HL-60/S4 (cell line): ENCODE data around the gene METTL16.
"Not testable (repeated sequence)": the region's sequence is repeated elsewhere in the genome, so short reads cannot be mapped to it uniquely, and the experiment has no call there.

Experiments used
- in situ Hi-C: fragments of 300-500 bp; cut with MboI; formaldehyde crosslinking; loops from 2 replicates; pipeline ENCODE4 v1.14.3; 2022; ENCODE audit warnings: low sequenced_read_pairs

METTL16 gene

DNA sequence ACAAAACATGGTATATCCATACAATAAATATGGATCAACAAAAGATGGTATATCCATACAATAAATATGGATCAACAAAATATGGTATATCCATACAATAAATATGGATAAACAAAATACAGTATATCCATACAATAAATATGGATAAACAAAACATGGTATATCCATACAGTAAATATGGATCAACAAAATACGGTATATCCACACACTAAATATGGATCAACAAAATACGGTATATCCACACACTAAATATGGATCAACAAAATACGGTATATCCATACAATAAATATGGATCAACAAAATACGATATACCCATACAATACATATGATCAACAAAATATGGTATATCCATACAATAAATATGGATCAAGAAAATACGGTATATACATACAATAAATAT is 8.1 kb downstream of the METTL16 start:
- in situ Hi-C loops: no loop called here

DNA sequence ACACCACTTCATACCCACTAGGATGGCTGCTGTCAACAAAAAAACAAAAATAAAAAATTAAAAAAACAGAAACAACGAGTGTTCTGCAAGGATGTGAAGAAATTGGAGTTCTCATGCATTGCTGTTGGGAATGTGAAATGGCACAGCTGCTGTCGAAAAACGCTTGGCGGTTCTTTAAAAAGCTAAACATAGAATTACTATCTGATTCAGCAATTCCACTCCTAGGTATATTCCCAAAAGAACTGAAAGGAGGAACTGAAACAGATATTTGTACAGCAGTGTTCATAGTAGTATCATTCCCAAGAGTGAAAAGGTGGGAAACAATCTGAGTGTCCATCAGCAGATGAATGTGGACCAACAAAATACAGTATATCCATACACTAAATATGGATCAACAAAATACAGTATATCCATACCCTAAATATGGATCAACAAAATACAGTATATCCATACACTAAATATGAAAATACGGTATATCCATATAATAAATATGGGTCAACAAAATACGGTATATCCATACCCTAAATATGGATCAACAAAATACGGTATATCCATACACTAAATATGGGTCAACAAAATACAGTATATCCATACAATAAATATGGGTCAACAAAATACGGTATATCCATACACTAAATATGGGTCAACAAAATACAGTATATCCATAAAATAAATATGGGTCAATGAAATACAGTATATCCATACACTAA is 8.7 kb downstream of the METTL16 start:
- in situ Hi-C loops: no loop called here

DNA sequence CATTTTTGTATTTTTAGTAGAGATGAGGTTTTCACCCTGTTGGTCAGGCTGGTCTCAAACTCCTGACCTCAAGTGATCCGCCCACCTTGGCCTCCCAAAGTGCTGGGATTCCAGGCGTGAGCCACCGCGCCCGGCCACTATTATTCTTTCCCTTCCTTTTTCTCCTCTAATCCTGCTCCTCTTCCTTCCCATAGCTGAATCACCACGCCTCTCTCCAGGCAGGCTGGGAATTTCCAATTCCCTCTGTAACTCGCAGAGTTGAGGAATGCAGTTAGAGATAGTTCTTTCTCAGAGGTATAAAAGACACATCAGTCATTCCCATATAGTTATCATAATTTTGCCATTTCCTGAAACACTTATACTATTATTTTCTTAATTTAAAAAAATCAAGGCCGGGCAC is 11.2 kb downstream of the METTL16 start:
- in situ Hi-C loops: no loop called here

GRCh38 chr17:2489286-2489685 is 22.4 kb downstream of the METTL16 start:
- in situ Hi-C loops: not testable (repeated sequence)

DNA sequence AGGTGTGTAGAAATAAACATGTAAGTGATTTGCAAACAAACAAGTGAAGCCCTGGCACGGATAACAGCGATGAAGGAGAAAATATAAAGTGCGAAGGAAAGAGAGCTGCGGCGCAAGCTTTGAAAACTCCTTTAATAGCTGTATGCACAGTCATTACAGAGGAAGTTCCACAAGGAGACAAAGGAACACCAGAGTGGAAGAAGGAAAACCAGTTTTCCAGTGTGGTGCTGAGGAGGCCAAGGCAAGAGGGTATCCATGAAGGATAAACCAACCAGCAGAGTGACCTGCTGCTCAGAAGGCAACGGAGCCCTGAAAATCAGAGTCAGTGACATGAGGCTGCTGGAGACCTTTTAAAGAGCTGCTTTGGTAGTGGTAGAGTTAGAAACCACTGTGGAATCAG is 24.4 kb downstream of the METTL16 start:
- in situ Hi-C loops: no loop called here

DNA sequence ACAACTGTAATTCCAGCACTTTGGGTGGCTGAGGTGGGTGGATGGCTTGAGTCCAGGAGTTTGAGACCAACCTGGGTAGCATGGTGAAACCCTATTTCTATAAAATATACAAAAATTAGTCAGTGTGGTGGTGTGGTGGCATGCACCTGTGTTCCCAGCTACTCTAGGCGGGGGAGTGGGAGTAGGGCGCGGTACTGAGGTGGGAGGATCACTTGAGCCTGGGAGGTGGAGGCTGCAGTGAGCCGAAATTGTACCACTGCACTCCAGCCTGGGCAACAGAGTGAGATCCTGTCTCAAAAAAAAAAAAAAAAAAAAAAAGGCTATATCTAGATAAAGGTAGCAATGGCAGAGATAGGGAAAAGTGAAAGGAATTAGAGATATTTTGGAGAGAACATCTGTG is 25.0 kb downstream of the METTL16 start:
- in situ Hi-C loops: not testable (repeated sequence)

- in situ Hi-C loops: no loop called here
Observed at GRCh38 chr17:2485970-2486369, 25.7 kb downstream of the METTL16 start.

DNA sequence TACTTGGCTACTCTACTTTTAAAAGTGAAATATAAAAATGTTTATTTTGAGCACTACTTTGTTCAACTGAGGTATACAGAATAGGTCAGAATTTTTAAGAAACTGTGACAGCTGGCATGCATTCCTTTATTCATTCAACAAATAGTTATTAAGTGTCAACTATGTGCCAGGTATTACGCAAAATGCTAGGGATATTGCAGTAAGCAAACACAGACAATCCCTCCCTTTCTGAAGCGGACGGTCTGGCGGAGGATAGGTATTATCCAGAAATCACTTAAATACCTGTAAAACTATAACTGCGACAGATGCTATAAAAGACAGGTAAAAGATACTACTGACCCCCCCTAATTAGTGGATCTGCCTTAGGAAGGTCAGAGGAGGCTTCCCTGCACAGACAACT is 26.1 kb downstream of the METTL16 start:
- in situ Hi-C loops: no loop called here

DNA sequence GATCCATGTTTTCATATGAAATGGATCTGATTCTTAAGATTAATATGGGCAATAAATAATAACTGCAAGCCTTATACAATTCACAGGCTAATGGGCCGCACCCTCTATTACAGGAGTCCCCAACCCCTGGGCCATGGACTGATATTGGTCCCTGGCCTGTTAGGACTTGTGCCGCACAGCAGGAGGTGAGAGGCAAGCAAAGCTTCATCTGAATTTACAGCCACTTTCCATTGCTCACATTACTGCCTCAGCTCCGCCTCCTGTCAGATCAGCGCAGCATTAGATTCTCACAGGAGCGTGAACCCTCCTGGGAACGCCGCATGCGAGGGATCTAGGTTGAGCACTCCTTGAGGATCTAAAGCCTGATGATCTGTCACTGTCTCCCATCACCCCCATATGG is 26.8 kb downstream of the METTL16 start:
- in situ Hi-C loops: no loop called here

DNA sequence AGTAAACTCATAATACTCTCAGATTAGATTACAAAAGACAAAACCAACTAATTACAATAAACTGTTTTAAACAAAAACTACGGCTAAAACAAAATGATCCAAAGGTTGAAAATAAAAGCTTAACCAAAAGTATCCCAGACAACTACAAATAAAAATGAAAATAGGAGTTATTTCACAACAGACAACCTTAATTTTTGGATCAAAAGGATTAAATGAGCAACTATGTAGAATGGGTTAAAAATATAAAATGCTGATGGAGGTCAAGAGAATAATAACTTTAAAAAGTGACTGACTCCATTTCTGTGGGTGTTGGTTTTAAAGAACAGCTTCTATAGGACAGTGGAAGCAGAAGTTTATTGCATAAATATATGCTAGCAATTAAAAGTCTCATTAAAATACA is 28.6 kb downstream of the METTL16 start:
- in situ Hi-C loops: no loop called here

GRCh38 chr17:2482218-2482617 is 29.5 kb downstream of the METTL16 start:
- in situ Hi-C loops: no loop called here

- in situ Hi-C loops: no loop called here
Observed at GRCh38 chr17:2481760-2482159, 29.9 kb downstream of the METTL16 start.

GRCh38 chr17:2478458-2478857 is 33.2 kb downstream of the METTL16 start:
- in situ Hi-C loops: no loop called here

DNA sequence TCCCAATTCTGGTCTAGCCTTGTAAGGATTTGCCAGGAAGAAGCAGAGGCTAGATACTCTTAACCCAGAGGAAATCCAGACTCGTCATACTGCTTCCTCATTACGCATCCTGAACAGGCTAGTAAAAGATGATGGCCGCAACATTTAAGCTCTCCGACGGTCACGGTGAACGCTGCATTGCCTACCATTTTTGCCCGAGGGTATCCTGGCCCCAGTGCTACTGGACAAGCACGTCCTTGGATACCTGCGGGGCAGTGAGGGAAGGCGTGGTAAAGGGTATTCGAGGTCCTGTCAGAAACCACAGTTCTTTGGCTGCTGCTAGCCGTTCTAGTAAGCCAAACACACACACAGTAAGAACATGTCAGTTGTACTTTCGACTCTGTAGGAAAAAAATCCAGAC is 36.6 kb downstream of the METTL16 start:
- in situ Hi-C loops: no loop called here

DNA sequence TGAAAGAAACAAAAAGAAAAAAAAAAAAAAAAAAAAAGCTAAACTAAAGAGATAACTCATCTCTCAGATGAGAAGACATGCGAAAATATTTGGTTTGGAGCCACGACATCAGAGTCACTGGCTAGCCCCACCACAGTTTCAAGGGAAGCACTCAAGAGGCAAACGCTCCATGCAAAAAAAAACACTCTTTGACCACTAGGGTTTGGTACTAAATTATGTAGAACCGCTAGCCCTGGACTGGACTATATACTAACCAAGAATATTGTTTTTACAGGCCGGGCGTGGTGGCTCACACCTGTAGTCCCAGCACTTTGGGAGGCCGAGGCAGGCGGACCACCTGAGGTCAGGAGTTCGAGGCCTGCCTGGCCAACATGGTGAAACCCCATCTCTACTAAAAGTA is 37.3 kb downstream of the METTL16 start:
- in situ Hi-C loops: no loop called here

DNA sequence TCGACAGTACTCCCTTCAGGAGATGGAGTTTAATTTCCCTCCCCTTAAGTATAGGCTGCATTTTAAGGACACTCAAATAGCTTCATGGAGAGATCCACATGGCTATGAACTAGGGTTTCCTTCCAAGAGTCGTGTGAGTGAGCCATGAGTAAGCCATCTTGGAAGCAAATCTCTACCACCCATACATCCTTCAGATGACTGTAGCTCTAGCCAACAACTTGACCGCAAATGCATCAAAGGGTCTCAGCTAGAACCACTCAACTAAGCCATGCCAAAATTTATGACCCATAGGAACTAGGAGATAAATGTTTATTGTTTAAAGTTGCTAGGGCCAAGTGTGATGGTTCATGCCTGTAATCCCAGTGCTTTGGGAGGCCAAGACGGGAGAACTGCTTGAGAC is 43.4 kb downstream of the METTL16 start:
- in situ Hi-C loops: no loop called here

DNA sequence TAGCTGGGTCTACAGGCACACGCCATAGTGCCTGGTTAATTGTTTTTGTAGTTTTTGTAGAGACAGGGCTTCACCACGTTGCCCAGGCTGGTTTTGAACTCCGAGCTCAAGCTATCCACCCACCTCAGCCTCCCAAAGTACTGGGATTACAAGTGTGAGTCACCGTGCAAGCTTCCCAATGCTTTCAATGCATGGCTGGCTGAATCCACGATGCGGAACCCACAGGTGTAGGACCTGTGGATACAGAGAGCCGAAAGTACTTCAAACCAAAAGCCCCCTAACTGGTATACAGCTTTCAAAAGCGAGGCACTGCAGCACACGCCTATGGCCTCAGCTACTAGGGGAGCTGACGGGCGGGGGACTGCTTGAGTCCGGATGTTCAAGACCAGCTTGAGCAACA is 44.8 kb downstream of the METTL16 start:
- in situ Hi-C loops: no loop called here

GRCh38 chr17:2462481-2462880 is 49.2 kb downstream of the METTL16 start:
- in situ Hi-C loops: no loop called here

GRCh38 chr17:2459917-2460271 is 51.8 kb downstream of the METTL16 start:
- in situ Hi-C loops: no loop called here

GRCh38 chr17:2457913-2458312 is 53.8 kb downstream of the METTL16 start:
- in situ Hi-C loops: no loop called here

- in situ Hi-C loops: no loop called here
Observed at GRCh38 chr17:2456475-2456874, 55.2 kb downstream of the METTL16 start.

DNA sequence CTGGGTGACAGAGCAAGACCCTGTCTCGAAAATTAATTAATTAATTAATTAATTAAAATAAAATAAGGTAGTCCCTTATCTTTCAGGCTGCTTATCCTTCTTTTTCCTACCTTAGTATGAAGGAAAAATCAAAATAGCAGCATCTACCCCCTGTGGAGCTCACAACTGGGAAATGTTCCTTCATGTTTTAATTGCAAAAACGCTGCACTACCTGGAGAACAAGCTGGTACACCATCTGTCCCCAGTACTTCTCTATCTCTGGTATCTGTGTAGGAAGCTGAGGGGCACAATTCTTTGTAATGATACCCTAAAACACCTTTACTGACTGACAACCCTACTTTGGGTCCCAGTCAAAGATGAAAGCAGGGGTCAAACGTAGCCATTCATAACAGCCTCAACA is 55.7 kb downstream of the METTL16 start:
- in situ Hi-C loops: no loop called here

- in situ Hi-C loops: no loop called here
Observed at GRCh38 chr17:2453866-2454265, 57.8 kb downstream of the METTL16 start.
